Fibroblast of lung (primary cell): ENCODE data around the gene TRAPPC2L. TPM values are rescaled to one million over a fixed set of nuclear protein-coding genes. Genes with fewer than 3 reads are reported as not detected.

Experiments used
- DNase-seq, 2 donors: peaks; one replicate each; pipeline versions ENCODE4 v3.0.0 to v3.0.0-alpha.2; 2010; ENCODE audit warnings: low read depth in 2 of 2
- H2AFZ ChIP-seq: 2 replicates; pipeline ENCODE4 v1.5.1; 2012; ENCODE audit warnings: low read length, control low read depth, inconsistent platforms
- H3K27ac ChIP-seq: 2 replicates; pipeline ENCODE4 v1.5.1; 2011; ENCODE audit warnings: low read length, control low read depth; ENCODE audit not compliant: insufficient read depth
- H3K27me3 ChIP-seq: 2 replicates; pipeline ENCODE4 v1.5.1; 2011; ENCODE audit warnings: mild to moderate bottlenecking, low read length; ENCODE audit not compliant: control insufficient read depth, insufficient read depth
- H3K36me3 ChIP-seq: 2 replicates; pipeline ENCODE4 v1.5.1; 2011; ENCODE audit warnings: low read length; ENCODE audit not compliant: control insufficient read depth, insufficient read depth
- H3K4me1 ChIP-seq: 2 replicates; pipeline ENCODE4 v1.5.1; 2011; ENCODE audit warnings: low read length; ENCODE audit not compliant: control insufficient read depth, insufficient read depth; ENCODE audit errors: extremely low read depth
- H3K4me2 ChIP-seq: 2 replicates; pipeline ENCODE4 v1.5.1; 2011; ENCODE audit warnings: low read length, control low read depth; ENCODE audit not compliant: insufficient read depth; ENCODE audit errors: extremely low read depth
- H3K4me3 ChIP-seq, 4 experiments: fragments of 200-600 bp in 1 of 4; sonication (generic) in 1 of 4; replicated peaks in 1 of 4; 2 replicates each; pipeline ENCODE4 v1.5.1; 2011 to 2016; ENCODE audit warnings: low read length in 4 of 4, low read depth in 3 of 4, mild to moderate bottlenecking in 3 of 4, control low read depth in 2 of 4, inconsistent platforms in 1 of 4, mixed read lengths in 1 of 4; ENCODE audit not compliant: insufficient read depth in 1 of 4; ENCODE audit errors: control extremely low read depth in 1 of 4
- H3K79me2 ChIP-seq: 2 replicates; pipeline ENCODE4 v1.5.1; 2012; ENCODE audit warnings: mild to moderate bottlenecking, low read length, inconsistent platforms; ENCODE audit not compliant: control insufficient read depth, insufficient read depth
- H3K9ac ChIP-seq: 2 replicates; pipeline ENCODE4 v1.5.1; 2011; ENCODE audit warnings: mild to moderate bottlenecking, low read length, control low read depth; ENCODE audit not compliant: insufficient read depth
- H3K9me3 ChIP-seq: 2 replicates; pipeline ENCODE4 v1.5.1; 2012; ENCODE audit warnings: low read depth, low read length; ENCODE audit not compliant: control insufficient read depth, insufficient read depth
- H4K20me1 ChIP-seq: 2 replicates; pipeline ENCODE4 v1.5.1; 2011; ENCODE audit warnings: low read length; ENCODE audit not compliant: control insufficient read depth, insufficient read depth; ENCODE audit errors: extremely low read depth
- CTCF ChIP-seq, 2 donors: IDR thresholded peaks in 1 of 2; conservative IDR thresholded peaks in 1 of 2; 1 replicate in 1 of 2; 2 replicates in 1 of 2; pipeline ENCODE4 v1.5.1; 2011 to 2012; ENCODE audit warnings: low read length in 2 of 2, control low read depth in 1 of 2, inconsistent platforms in 1 of 2, low read depth in 1 of 2, mild to moderate bottlenecking in 1 of 2
- EZH2 ChIP-seq: IDR thresholded peaks from 2 replicates; pipeline ENCODE4 v1.5.1; 2012; ENCODE audit warnings: low read length, control low read depth, mild to moderate bottlenecking; ENCODE audit errors: missing control alignments
- polyA minus RNA-seq: library from RNA; depleted of rRNA, polyadenylated mRNA; stranded (reverse); fragments of >200 nt; gene quantifications from 2 replicates; pipeline ENCODE4 v1.2.3, GENCODE V29; 2011; ENCODE audit warnings: low replicate concordance
- polyA plus RNA-seq, 2 donors: library from polyadenylated mRNA; depleted of rRNA in 1 of 2; stranded (reverse) in 1 of 2; unstranded in 1 of 2; fragments of >200 nt; gene quantifications; 2 replicates each; pipeline ENCODE4 v1.2.1, GENCODE V29; 2011 to 2012; ENCODE audit warnings: missing spikeins in 1 of 2
- total RNA-seq: library from RNA; depleted of rRNA; stranded (reverse); fragments of >200 nt; gene quantifications from 2 replicates; pipeline ENCODE4 v1.2.1, GENCODE V29; 2014

The TRAPPC2L gene
- total RNA-seq (46.5 and 47.7 TPM in 2 replicates), polyA plus RNA-seq (63.7 and 78.6 TPM in 2 replicates), polyA minus RNA-seq (164 and 219 TPM in 2 replicates)
- 190 and 225 TPM in 2 replicates for polyA plus RNA-seq (2012)

GRCh38 chr16:88856828-88857727 lies at the start of gene TRAPPC2L, which contains the start of gene GALNS:
Gene TRAPPC2L, plus strand, starts transcription at chr16:88857127. Its CDS starts 24 bp downstream, at chr16:88857151.
Gene GALNS, minus strand, starts transcription at chr16:88856947. Its CDS starts 70 bp downstream, at chr16:88856877.
- Histone ChIP-seq H3K9me3 (no peaks in the 10 kb centered on the region), H3K27ac (peak within 1 kb of the TSS; percentile 53), H4K20me1 (no peaks in the 10 kb centered on the region), H3K4me2 (peak within 1 kb of the TSS; percentile 86), H3K36me3 (peaks cover 4% of the 10 kb centered on the region), H3K4me3 (peak within 1 kb of the TSS; percentile 90 to 97 (median 92)), H2AFZ (peak within 1 kb of the TSS; percentile 89), H3K4me1 (peaks cover 4% of the 10 kb centered on the region), H3K79me2 (peaks cover 5% of the 10 kb centered on the region), H3K9ac (peak within 1 kb of the TSS; percentile 71), H3K27me3 (no peaks in the 10 kb centered on the region)
- TF ChIP-seq EZH2 (no peak), CTCF (conservative IDR thresholded peaks at IDR 0.05 in 1 of 2, IDR thresholded peaks at IDR 0.05 in 1 of 2; ENCODE audit: low read depth in 1 of 2, low read length in 2 of 2) (no peak)
- DNase-seq, result peak; percentile 82 to 95

- H3K79me2 ChIP-seq, result peaks cover 36% of the 10 kb centered on the region
- no peak overlapping the region for H3K27ac ChIP-seq
- H3K4me1 ChIP-seq, result peaks cover 22% of the 10 kb centered on the region
- TF ChIP-seq CTCF (conservative IDR thresholded peaks at IDR 0.05 in 1 of 2, IDR thresholded peaks at IDR 0.05 in 1 of 2; ENCODE audit: low read depth in 1 of 2, low read length in 2 of 2), result no peak
- no peak for TF ChIP-seq EZH2
- peaks cover 25% of the 10 kb centered on the region for H3K36me3 ChIP-seq
- no peak overlapping the region for H3K4me2 ChIP-seq
- no peak overlapping the region for H3K4me3 ChIP-seq
- H3K27me3 ChIP-seq, result no peaks in the 10 kb centered on the region
- H3K9ac ChIP-seq, result no peak overlapping the region
- no peak overlapping the region for H2AFZ ChIP-seq
- DNase-seq, result no peak
- H4K20me1 ChIP-seq, result no peaks in the 10 kb centered on the region
- no peaks in the 10 kb centered on the region for H3K9me3 ChIP-seq
Measured at GRCh38 chr16:88807142-88807625, 49.7 kb upstream of the TRAPPC2L start.
